Central memory CD4-positive, alpha-beta T cell (primary cell): Measurements from ENCODE around the gene ALDH5A1.
A peak's percentile ranks its signal among the peaks of the same experiment; 100 is the strongest.

Experiments used
- DNase-seq: peaks from one replicate; pipeline ENCODE4 v3.0.0; 2022

The ALDH5A1 gene

GRCh38 chr6:24571361-24571760 is 76.6 kb downstream of the ALDH5A1 start:
- DNase-seq = no peak

DNA sequence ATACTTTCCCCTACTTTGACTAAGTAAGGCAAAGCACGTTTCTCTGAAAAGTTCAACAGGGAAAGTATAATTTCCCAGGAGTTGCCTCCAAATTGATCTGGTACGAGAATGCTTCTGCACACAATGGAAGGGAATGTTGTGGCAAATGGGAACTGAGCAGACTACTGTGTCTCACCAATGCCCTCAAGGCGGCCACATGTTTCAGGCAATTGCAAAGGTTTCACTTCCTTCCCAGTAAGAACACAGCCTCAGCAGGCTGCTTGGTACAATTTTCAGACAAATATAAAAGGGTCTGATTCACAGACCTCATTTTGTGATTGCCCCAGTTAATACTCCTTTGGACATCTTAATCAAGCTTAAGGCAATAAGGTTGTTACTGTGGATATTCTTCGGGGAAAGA is 80.0 kb downstream of the ALDH5A1 start:
- DNase-seq = no peak

- DNase-seq = no peak
Measured at GRCh38 chr6:24576447-24576846, 81.7 kb downstream of the ALDH5A1 start.

DNA sequence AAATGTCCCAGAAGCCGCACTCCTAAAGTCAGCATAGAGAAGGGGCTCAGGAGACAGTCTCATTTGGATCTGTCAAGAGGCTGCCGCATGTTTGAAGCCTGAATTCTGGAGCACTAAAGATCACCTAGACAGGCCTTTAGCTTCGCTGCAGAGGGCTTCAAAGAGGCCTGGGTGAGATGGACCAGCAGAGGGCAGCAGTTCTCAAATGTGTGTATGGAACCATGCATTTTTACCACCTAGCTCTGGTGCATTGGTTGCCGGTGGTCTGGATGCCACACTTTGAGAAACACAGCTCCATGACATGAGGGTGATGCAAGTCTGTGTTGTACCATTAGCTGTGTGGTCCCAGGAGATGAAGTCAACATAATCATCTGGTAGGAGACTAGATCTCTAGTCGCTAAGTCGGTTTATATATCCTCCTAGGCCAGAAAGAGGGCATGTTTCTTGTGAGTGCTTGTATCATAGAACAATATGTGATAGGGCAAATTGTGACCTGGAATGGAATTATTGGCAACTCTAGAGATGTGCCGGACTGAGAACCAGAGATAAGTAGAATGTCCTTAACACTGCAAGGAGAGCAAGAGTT is 86.4 kb downstream of the ALDH5A1 start:
- DNase-seq = peak; percentile 52

GRCh38 chr6:24583463-24584381 is 89.0 kb downstream of the ALDH5A1 start:
- peak; percentile 41 for DNase-seq

GRCh38 chr6:24584382-24584720 is 89.6 kb downstream of the ALDH5A1 start:
- DNase-seq = no peak
